Omental fat pad (tissue), 4 donors: ENCODE results near the gene FSD1L. TPM values are rescaled to one million over a fixed set of nuclear protein-coding genes. Genes with fewer than 3 reads are reported as not detected.

Experiments used
- ATAC-seq: fragments of 150-250 bp; one replicate; pipeline ENCODE4 v1.9.1; 2016; ENCODE audit warnings: mild to moderate bottlenecking, moderate library complexity; ENCODE audit not compliant: low FRiP score
- DNase-seq: peaks from one replicate; pipeline ENCODE4 v3.0.0-alpha.2; 2019; ENCODE audit warnings: low spot score
- total RNA-seq, 4 donors: library from RNA; depleted of rRNA; stranded (reverse); fragments of >200 nt; gene quantifications; one replicate each; pipeline ENCODE4 v1.1.0, GENCODE V29; 2016
- TF ChIP-seq, protein P1 (sequence below), 3 donors: fragments of 450-650 bp; IDR thresholded peaks; one replicate each; pipeline ENCODE4 v1.5.1; 2016 to 2017; ENCODE audit warnings: antibody characterized with exemption in 3 of 3, mild to moderate bottlenecking in 3 of 3, moderate library complexity in 2 of 3

FSD1L gene
- total RNA-seq, 4 donors from 2014 or later = 2.9 to 9.5 (median 6.0) TPM

DNA sequence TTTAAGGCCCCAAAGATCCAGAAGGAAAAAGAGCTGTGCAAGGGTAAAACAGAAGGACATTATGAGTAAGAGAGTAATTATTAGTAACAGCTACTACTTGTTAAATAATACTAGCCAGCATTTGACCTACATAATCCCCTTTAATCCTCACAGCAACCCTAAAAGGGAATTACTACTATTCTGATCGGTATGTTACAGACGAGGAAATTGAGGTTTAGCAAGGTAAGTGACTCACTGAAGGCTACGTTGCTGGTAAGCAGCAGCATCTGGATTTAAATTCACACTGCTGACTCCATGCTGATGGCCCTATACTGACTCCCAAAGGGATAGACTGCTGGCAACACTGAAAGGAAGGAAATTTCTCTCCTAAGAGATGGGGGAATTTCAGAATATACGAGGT lies 3.7 kb upstream of the FSD1L start:
- ATAC-seq = no peak
- TF ChIP-seq, protein P1, sequence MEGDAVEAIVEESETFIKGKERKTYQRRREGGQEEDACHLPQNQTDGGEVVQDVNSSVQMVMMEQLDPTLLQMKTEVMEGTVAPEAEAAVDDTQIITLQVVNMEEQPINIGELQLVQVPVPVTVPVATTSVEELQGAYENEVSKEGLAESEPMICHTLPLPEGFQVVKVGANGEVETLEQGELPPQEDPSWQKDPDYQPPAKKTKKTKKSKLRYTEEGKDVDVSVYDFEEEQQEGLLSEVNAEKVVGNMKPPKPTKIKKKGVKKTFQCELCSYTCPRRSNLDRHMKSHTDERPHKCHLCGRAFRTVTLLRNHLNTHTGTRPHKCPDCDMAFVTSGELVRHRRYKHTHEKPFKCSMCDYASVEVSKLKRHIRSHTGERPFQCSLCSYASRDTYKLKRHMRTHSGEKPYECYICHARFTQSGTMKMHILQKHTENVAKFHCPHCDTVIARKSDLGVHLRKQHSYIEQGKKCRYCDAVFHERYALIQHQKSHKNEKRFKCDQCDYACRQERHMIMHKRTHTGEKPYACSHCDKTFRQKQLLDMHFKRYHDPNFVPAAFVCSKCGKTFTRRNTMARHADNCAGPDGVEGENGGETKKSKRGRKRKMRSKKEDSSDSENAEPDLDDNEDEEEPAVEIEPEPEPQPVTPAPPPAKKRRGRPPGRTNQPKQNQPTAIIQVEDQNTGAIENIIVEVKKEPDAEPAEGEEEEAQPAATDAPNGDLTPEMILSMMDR (IDR thresholded peaks at IDR 0.05) = no peak
- no peak for DNase-seq

DNA sequence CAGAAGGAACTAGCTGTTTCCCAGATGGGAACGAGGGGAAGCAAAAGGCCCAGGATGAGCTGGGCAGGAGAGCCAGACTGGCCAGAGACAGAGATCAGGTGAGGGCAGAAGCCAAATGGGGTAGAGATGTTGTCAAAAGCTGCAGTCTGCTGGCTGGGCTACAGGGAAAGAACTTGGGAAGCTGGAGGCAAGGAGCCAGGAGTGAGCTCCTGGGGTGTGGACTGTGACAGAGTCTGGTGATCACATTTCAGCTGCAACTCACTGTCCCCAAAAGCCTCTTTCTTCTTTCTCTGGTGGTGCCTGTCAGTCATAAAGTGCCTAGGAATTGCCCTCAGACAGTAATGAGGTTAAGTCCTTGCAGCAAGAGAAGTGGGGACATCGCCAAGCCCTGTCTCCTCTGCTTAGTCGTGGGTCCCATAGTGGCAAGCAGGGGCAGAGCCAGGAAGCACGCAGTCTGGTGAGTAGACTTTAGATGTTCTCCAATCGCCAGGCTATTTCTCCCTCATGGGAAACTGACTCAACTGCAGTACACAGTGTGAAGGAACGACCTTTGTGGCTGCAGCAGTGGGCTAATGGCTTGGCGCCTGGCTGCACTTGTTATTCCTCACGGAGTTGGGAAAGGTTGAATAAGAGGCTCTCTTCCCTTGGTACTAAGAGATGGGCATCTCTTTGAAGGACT lies 2.5 kb upstream of the FSD1L start:
- no peak for DNase-seq
- ATAC-seq = no peak
- TF ChIP-seq, protein P1 (IDR thresholded peaks at IDR 0.05) = no peak

DNA sequence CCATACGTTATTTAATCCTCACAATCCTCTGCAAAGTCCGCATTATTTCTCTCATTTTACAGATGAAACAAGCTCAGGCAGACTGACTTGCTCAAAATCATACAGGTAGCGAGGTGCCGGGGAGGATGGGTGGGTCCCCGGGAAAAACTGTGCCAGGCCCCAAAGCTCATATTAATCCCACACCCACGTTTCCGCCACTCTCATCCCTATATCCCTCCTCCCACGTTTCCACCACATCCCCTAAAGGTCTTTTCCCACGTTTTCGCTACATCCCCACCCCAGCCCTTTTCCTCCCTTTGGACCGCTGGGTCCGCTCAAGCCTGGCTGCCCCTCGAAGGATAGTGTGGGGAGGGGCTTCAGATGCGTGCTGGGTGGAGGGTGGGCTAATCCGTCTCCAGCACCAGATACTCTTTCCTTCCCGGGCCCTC lies 434 bp upstream of the FSD1L start:
- DNase-seq (no peak), ATAC-seq (no peak)
- TF ChIP-seq, protein P1 (IDR thresholded peaks at IDR 0.05) = no peak

DNA sequence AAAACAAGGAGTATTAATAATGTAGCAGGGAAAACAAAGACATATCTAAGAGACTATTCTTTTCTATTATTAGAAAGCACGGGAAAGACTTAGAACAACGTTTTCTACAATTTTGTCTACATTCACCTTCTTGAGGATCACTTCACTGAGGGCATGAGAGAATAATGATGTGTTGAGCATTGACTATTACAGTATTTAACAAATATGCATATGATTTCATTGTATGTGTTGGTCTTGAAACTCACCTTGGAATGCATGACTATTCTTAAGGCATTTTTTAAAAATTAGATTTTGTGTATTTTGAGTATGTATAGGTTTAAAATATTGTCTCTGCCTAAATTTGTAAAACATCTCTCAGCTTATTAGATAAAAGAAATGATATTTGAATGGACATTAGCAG lies 1.2 kb downstream of the FSD1L start:
- TF ChIP-seq, protein P1 (IDR thresholded peaks at IDR 0.05) = no peak
- no peak for ATAC-seq
- no peak for DNase-seq

DNA sequence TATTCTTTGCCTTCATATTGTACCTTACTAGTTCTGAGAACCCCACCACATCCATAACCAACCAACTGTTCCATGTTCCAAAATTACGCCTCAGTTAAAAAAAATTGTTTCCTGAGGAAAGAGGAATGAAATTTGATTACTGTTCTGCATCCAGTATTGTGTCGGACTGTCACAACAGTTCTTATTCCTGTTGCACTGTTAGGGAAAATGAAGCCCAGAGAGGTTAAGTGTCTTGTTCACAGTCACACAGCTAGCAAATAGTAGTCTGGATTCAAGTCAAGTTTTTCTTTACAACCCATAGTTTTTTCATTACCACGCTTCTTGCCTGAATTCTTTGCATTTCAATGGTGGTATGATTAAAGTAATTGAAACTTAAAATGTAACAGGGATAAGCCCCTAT lies 4.4 kb downstream of the FSD1L start:
- ATAC-seq (no peak), DNase-seq (no peak)
- TF ChIP-seq, protein P1 (IDR thresholded peaks at IDR 0.05) = no peak

DNA sequence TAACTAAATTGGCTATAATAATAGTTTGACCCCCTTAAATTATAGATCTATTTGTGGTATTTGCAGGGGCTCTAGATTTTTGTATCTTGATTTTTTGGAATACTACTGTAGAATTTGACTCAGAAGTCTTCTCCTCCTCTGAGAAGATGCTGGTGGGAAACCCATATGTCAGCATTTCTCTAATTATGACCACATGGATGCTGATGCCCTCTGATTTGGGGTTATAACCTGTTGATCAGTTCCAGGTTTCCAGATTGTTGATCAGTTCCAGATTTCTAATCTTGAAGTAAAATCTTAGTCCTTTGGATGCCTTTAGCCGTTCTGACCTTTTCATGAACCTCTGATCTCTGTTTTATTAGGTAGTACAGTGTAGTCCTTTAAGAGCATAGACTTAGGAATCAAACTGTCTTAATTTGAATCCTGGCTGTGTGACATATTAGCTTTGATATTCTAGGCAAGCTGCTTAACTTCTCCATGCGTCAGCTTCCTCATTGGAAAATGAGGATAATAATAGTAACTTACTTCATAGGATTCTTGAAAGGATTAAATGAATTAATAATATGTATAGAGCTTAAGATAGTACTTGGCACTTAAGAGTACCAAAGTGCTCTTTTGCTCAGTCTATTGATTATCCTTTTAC lies 8.1 kb downstream of the FSD1L start:
- ATAC-seq = no peak
- DNase-seq = no peak
- TF ChIP-seq, protein P1 (IDR thresholded peaks at IDR 0.05) = no peak
